Measurements from ENCODE around the gene ZNF783. TPM values are rescaled to one million over a fixed set of nuclear protein-coding genes. Genes with fewer than 3 reads are reported as not detected.

ZNF783 gene
- total and polyA plus RNA-seq, 8 donors, result 11.5 to 21.9 (median 16.2) TPM

DNA sequence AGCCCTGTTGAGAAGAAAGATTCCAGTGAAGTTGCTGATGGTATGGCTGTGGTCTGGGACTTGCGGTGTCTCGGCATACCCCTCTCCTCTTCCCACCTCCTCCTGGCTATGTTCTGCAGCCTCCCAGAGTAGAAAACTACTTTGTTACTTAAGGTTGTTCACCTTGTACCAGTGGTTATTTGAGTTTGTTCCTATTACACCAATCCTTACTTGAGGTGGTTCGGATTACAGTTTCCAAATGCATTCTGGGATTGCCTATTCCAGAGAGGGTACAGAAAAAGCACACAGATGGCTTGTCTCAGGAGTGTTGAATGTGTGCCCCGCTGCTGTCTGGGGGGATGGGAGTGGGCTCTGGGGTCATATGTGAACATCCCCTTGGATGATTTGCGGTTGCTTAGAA, 6.8 kb upstream of the ZNF783 start:
- ATAC-seq, result no peak
- no peak for DNase-seq
- Histone ChIP-seq H3K27ac (no peak overlapping the region), H3K36me3 (peaks cover 0 to 62% of the 10 kb centered on the region in 2 donors), H3K4me1 (no peaks in the 10 kb centered on the region), H3K4me3 (no peak overlapping the region), H3K27me3 (no peaks in the 10 kb centered on the region), H3K9me3 (no peaks in the 10 kb centered on the region)
- TF ChIP-seq, protein P1, sequence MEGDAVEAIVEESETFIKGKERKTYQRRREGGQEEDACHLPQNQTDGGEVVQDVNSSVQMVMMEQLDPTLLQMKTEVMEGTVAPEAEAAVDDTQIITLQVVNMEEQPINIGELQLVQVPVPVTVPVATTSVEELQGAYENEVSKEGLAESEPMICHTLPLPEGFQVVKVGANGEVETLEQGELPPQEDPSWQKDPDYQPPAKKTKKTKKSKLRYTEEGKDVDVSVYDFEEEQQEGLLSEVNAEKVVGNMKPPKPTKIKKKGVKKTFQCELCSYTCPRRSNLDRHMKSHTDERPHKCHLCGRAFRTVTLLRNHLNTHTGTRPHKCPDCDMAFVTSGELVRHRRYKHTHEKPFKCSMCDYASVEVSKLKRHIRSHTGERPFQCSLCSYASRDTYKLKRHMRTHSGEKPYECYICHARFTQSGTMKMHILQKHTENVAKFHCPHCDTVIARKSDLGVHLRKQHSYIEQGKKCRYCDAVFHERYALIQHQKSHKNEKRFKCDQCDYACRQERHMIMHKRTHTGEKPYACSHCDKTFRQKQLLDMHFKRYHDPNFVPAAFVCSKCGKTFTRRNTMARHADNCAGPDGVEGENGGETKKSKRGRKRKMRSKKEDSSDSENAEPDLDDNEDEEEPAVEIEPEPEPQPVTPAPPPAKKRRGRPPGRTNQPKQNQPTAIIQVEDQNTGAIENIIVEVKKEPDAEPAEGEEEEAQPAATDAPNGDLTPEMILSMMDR (IDR thresholded peaks at IDR 0.05), result no peak
- intact Hi-C loops (cut with DNase I), result no loop called here

DNA sequence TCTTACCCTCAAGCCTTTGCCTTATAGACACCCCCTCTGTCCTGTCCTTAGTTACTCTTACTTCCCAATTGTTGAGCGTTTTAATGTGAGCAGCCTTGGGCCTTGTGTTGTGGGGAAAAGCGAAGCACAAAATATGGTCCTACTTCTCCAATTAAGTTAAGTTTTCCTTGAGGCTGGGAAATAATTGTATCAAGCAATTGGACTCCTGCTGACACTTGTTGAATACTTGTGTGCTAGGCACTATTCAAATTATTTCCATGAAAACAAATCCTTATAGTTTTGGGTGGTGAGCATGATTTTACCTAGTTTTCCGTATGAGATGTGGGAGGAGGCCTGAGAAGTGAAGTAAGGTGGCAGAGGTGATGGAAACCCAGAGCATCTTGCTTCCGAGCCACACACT, 5.4 kb upstream of the ZNF783 start:
- Histone ChIP-seq H3K27ac (no peak overlapping the region), H3K27me3 (no peaks in the 10 kb centered on the region), H3K4me3 (no peak overlapping the region), H3K9me3 (no peaks in the 10 kb centered on the region), H3K36me3 (peaks cover 0 to 48% of the 10 kb centered on the region in 2 donors), H3K4me1 (peaks cover 0 to 4% of the 10 kb centered on the region in 2 donors)
- TF ChIP-seq, protein P1 (IDR thresholded peaks at IDR 0.05), result no peak
- no peak for ATAC-seq
- intact Hi-C loops (cut with DNase I), result no loop called here
- DNase-seq, result no peak

DNA sequence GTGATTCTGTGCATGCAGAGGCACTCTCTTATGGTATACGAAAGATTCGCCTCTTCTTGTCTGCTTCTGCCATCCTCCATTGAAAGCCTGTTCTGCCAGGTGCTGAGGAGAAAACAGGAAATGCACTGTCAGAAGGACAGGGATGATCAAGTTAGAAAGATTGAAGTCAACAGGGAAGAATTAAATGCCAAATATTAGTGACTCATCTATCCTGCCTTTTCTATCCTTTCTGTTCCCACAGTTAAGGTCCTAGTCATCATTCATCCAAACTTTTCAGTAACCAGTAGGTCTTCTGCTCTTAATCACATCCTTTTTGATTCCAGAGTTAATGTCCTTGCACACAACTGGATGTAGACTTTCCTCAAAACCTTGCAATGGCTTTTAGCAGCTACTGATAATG, 4.8 kb upstream of the ZNF783 start:
- Histone ChIP-seq H3K27ac (no peak overlapping the region), H3K9me3 (no peaks in the 10 kb centered on the region), H3K4me3 (no peak overlapping the region), H3K36me3 (peaks cover 0 to 43% of the 10 kb centered on the region in 2 donors), H3K27me3 (no peaks in the 10 kb centered on the region), H3K4me1 (peaks cover 0 to 7% of the 10 kb centered on the region in 2 donors)
- intact Hi-C loops (cut with DNase I), result no loop called here
- ATAC-seq (no peak), DNase-seq (no peak)
- TF ChIP-seq, protein P1 (IDR thresholded peaks at IDR 0.05), result no peak

DNA sequence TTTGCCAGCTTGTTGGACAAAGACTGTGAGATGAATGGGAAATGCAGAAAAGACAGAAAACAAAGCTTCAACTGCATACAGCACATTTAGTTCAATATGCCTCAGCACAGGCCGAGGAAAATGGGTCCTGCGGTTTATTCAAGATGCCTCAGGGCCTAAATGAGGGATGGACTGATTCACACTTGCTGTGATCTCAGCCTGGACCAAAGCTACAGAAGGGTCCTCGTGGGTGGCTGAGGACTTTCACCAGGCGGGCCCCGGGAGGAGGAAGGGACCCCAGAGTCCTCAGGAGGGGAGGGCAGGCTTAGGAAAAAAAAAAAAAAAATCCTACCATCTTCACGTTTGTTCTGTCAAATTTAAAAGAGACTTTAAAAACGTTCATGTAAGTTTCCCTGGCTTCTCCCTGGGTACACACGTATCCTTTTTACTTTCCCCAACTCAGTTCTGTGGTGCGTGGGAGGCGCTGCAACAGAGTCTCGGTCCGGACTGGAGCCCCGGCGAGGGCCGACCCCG, 624 bp upstream of the ZNF783 start:
- peak; percentile 14 for ATAC-seq
- H3K27ac ChIP-seq, result peak overlapping the region; percentile 90 to 92
- H3K36me3 ChIP-seq, result peaks cover 0 to 15% of the 10 kb centered on the region in 2 donors
- TF ChIP-seq, protein P1 (IDR thresholded peaks at IDR 0.05), result no peak
- H3K27me3 ChIP-seq, result no peaks in the 10 kb centered on the region
- intact Hi-C loops (cut with DNase I), result no loop called here
- peaks cover 3 to 19% of the 10 kb centered on the region in 2 donors for H3K4me1 ChIP-seq
- H3K4me3 ChIP-seq, result peak overlapping the region; percentile 33 to 51
- DNase-seq, result peak in 3 of 4 donors; percentile 11 to 26 (median 14)
- no peaks in the 10 kb centered on the region for H3K9me3 ChIP-seq

DNA sequence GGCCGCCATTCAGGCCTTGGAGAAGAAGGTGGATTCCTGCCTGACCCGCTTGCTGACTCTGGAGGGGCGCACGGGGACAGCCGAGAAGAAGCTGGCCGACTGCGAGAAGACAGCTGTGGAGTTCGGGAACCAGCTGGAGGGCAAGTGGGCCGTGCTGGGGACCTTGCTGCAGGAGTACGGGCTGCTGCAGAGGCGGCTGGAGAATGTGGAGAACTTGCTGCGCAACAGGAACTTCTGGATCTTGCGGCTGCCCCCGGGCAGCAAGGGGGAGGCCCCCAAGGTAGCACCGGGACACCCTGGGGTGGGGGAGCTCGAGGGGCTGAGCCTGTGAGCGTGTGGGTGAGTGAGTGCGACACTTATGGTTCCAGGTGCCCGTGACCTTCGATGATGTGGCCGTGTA, 4.5 kb downstream of the ZNF783 start:
- Histone ChIP-seq H3K27me3 (no peaks in the 10 kb centered on the region), H3K4me1 (peaks cover 3 to 16% of the 10 kb centered on the region in 2 donors), H3K36me3 (peaks cover 0 to 61% of the 10 kb centered on the region in 2 donors), H3K9me3 (no peaks in the 10 kb centered on the region), H3K27ac (no peak overlapping the region), H3K4me3 (no peak overlapping the region)
- DNase-seq, result peak in 1 of 4 donors; percentile 65
- TF ChIP-seq, protein P1 (IDR thresholded peaks at IDR 0.05), result no peak
- intact Hi-C loops (cut with DNase I), result no loop called here
- no peak for ATAC-seq
